GM10248 (cell line): Measurements from ENCODE around the gene NMBR.
"Not testable (repeated sequence)": the region's sequence is repeated elsewhere in the genome, so short reads cannot be mapped to it uniquely, and the experiment has no call there.

ENCODE experiments used
- CTCF ChIA-PET: fragments of 300-600 bp; sonication (Branson Sonifier 250); formaldehyde crosslinking; extraction: SDS; loops from one replicate; lab custom pipeline; 2021; ENCODE audit warnings: antibody characterized with exemption; lab: Yijun Ruan, JAX
- POLR2A ChIA-PET: fragments of 350-650 bp; sonication (Branson Sonifier 250); formaldehyde crosslinking; extraction: SDS; loops from one replicate; lab custom pipeline; 2020; ENCODE audit warnings: antibody characterized with exemption; lab: Yijun Ruan, JAX
- DNase-seq: peaks from one replicate; pipeline ENCODE4 v3.0.0; 2012; ENCODE audit errors: extremely low spot score
- CTCF ChIP-seq: IDR thresholded peaks from 2 replicates; pipeline ENCODE4 v1.5.1; 2012; ENCODE audit warnings: mild to moderate bottlenecking, low read depth; ENCODE audit errors: extremely low read depth, missing control alignments, control extremely low read depth

The NMBR gene

GRCh38 chr6:142031035-142031434, 115.9 kb downstream of the NMBR start:
- no peak for TF ChIP-seq CTCF
- POLR2A ChIA-PET, result no interaction called here
- CTCF ChIA-PET, result no interaction called here

GRCh38 chr6:142030115-142030619, 116.8 kb downstream of the NMBR start:
- ChIA-PET CTCF (no interaction called here), POLR2A (no interaction called here)
- no peak for TF ChIP-seq CTCF
- DNase-seq, result no peak

More at GRCh38 chr6:142031035-142031434, 115.9 kb downstream of the NMBR start:
- no peak for DNase-seq

GRCh38 chr6:142028527-142028926, 118.4 kb downstream of the NMBR start:
- ChIA-PET POLR2A (no interaction called here), CTCF (no interaction called here)
- no peak for DNase-seq
- TF ChIP-seq CTCF, result no peak

- POLR2A ChIA-PET, CTCF ChIA-PET, DNase-seq: not testable (repeated sequence)
Measured at GRCh38 chr6:142027804-142028203, 119.1 kb downstream of the NMBR start.

- ChIA-PET CTCF (no interaction called here), POLR2A (no interaction called here)
- DNase-seq, result no peak
- no peak for TF ChIP-seq CTCF
Measured at GRCh38 chr6:142027074-142027473, 119.8 kb downstream of the NMBR start.

GRCh38 chr6:142026471-142026870, 120.5 kb downstream of the NMBR start:
- ChIA-PET POLR2A (no interaction called here), CTCF (no interaction called here)

More at GRCh38 chr6:142026471-142026870, 120.5 kb downstream of the NMBR start:
- DNase-seq, result no peak
- no peak for TF ChIP-seq CTCF
